NCI-H2227 (cell line): ENCODE results near the gene GRM8.

ENCODE experiments used
- DNase-seq: peaks from one replicate; lab custom pipeline; 2025; ENCODE audit not compliant: unreplicated experiment; lab: John Stamatoyannopoulos, UW

The GRM8 gene

DNA sequence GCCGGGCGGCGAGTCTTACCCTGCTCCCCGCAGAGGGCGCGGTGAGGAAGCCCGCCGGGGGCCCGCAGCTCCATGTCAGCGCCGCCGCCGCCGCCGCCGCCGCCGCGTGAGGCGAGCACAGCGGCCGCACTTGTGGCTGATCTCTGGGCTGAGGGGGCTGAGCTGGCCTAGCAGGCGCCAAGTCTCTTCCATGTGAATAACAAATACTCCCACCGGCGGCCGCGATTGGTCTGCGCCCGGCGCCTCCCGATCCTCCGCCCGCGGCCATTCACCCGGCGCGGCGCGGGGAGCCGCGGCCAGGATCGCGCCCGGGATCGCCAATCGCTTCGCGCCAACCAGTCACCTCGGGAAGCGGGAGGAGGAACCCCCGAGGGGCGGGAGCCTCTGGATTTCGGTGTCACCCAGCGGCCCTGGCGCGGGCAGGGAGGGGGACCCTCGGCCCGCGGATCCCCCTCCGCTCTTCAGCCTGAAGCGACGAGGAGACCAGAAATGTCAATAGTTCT lies at the start of gene GRM8:
Gene GRM8 (minus strand): TSS at position 164 of the 503 bp plus-strand sequence.
- DNase-seq, result peak; percentile 82

DNA sequence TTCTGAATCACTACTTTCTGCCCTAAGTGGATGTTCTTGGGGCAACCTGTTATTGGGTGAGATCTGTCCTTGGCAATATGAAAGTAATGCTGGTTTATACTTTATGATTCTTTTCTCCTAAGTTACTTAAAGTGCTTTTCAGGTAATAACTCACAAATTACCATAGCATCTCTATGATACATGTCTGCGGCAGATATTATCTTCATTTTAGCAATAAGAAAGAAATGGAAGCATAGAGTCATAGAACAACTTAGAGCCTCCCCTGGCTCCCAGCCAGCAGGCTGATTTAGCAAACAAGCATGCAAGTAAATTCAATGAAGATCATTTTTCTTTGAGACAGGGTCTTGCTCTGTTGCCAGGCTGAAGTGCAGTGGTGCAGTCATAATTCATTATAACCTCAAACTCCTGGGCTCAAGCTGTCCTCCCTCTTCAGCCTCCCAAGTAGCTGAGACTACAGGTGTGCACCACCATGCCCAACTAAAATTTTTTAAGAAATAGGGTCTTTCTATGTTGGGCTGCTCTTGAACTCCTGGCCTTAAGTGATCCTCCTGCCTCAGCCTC lies 38.1 kb upstream of the GRM8 start:
- no peak for DNase-seq

- DNase-seq, result no peak
Observed at GRCh38 chr7:127290116-127290655, 37.4 kb upstream of the GRM8 start.

- no peak for DNase-seq
Observed at GRCh38 chr7:127287133-127287532, 34.4 kb upstream of the GRM8 start.

GRCh38 chr7:127270093-127270492 lies 17.4 kb upstream of the GRM8 start:
- no peak for DNase-seq

DNA sequence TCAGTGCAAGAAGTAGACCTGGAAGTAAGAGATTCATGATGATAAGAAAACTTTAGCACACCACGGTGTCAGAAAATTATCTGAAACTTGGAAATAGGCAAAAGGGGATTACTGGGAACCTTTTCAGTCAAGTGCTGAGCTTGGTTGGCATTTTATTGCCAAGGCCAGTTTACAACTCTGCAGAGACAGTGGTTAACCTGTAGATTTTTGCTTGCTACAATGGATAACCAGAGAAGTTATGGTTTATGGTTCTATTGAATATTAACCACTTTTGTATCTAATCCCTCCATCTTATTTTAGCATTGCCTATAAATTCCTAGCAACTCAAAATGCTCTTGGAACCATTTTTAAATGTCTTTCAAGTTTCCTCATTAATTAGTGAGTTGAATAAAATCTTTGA lies 13.3 kb upstream of the GRM8 start:
- no peak for DNase-seq

GRCh38 chr7:127264219-127264618 lies 11.5 kb upstream of the GRM8 start:
- DNase-seq, result no peak

DNA sequence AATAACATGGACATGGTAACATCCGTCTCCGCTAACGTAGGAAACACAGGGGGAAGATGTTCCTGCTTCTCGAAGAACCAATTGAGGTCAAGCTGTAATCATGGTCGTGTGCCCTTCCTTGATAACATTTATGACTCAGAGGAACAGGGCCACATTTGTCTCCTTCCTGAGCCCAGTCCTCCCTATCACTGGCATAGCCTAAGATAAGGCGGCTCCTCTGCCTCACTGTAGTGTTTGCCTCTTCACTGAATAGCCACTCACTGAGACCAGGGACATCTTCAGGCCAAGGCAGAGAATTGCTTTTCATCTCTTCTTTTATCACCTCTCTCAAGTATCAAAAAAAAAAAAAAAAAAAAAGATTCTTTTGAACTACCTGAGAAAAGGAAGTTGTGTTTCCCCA lies 5.4 kb upstream of the GRM8 start:
- no peak for DNase-seq

- no peak for DNase-seq
Observed at GRCh38 chr7:127257086-127257485, 4.3 kb upstream of the GRM8 start.

DNA sequence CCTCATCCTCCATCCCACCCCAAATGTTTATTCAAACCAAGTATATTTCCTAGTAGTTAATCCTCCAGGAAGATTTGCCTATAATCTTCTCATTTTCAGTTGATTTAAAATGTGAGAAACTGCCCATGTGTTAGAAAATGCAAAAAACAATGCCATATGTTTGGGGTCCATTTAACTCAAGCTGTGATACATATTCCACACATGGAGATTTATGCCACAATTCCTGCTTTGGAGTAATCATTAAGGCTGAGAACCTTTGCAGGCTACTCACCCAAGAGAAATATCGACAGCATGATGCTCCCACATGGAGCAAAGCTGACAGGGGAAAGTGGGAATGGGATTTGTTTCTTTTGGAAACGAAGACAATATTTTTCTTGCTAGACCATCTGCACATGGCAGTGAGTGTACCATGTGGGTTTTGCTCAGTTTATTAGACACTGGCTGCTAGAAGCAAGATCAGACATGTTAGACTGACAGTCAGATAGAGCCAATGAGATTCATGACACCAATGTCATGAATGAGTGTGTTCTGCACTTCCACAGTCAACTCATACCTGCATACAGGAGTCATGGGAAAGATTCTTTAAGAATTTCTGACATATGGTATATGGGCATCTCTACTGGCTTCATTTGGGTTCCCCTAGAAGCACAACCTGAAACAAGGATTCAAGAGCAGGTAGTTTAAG lies 3.4 kb upstream of the GRM8 start:
- no peak for DNase-seq

GRCh38 chr7:127254163-127254684 lies 1.5 kb upstream of the GRM8 start:
- no peak for DNase-seq

DNA sequence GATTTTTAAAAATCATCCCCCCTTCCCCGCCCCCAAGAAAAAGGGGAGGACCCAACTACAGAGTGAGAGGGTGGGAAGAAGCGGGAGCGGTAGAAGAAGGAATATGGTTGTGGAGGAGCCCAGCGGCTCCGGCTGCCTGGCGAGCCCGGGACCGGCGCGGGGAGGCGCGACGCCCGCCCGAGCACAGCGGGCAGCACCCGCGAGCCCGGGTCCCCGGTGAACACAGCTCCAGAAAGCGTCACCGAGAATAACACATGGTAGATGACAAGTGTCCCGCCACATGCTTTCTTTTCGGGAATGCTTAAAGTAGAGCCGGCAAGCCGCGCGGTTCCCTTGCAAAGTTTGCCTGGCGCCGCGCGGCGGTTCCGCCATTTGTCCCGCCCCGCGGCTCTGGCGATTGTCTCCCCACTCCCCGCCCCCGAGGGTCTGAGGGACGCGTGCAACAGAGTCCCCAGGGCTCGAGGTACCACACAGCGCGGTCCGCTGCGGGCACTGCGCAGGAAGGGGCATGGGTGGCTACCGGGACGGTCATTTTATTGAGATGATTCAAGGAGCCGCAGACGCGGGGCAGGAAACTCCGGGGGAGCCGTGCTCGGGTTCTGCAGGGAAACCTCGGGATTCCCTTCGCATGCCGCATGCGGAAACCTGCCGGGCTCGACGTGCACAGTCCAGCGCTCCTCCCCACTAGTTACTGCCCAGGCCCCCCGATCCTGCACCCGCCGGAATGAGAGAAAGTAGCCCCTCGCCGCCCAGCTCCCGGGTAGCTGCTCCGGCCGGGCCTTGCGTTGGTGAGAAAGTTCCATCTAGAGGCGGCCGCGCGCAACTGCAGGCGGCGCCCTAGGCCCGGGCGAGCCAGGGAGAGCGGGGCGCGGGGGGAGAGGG lies 781 bp upstream of the GRM8 start:
- DNase-seq, result peak; percentile 83

- no peak for DNase-seq
Observed at GRCh38 chr7:127252377-127252713, 396 bp downstream of the GRM8 start.

DNA sequence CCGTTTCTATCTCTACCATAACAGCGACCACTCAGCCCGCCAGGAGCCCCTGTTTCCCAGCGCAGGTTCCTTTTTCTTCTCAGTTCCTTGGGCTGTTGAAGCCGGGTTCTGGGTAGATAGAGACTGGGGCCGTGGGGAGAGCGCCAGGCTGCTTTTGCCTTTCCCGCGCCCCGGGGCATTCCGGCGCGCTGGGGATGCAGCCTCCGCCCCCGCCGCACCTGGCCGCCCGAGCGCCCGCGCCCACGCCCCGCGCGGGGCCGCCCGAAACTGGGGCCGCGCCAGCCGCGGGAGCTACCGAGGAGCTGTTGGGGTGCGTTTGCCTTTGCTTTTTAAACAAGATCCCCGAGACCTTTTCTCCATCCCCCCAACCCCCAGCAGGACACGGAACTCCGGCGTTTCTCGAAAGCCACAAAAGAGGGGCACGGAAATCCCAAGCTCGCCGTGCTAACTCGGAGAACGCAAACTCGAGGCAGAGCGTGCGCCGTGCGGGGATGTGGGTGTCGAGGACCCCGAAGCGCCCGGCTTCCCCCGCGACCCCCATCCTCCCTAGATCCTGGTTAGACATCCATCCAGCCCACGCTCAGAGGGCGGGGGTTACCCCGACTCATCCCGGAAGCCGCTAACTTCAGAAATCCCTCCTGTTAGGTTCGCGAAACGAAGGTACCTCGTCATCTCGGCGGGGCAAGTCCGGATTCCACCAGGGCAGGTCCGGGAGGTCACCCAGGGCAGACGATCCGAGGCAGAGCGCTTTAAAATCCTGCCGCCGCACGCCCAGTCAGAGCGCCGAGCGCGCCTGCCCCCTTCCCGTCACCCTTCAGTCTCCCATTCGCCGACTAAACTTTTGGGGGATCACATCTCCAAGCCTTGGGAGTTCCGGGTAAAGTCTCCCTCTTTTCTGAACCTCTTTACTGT lies 1.0 kb downstream of the GRM8 start:
- peak; percentile 18 for DNase-seq

GRCh38 chr7:127251036-127251464 lies 1.7 kb downstream of the GRM8 start:
- DNase-seq, result no peak

- DNase-seq, result no peak
Observed at GRCh38 chr7:127250312-127251035, 2.3 kb downstream of the GRM8 start.

DNA sequence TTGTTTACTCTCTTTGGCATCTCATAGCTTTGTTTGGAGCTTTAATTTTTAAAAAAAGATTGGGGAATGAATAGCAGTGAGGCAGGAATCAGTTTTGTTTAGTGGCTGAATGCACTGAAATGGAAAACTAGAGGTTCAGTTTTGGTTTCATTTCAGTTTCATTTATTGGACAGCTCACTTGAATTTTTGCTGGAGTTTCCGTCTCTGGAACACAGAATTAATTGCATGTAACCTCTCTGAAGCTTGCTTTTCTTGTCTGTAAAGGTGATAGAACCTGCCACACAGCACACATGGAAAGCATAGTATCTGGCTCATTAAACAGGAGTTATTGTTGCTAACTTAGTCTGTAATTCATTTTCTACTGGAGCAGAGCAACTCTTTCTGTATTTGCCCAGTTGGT lies 7.1 kb downstream of the GRM8 start:
- DNase-seq, result no peak

- DNase-seq, result peak; percentile 36
Observed at GRCh38 chr7:127245002-127245401, 7.7 kb downstream of the GRM8 start.

DNA sequence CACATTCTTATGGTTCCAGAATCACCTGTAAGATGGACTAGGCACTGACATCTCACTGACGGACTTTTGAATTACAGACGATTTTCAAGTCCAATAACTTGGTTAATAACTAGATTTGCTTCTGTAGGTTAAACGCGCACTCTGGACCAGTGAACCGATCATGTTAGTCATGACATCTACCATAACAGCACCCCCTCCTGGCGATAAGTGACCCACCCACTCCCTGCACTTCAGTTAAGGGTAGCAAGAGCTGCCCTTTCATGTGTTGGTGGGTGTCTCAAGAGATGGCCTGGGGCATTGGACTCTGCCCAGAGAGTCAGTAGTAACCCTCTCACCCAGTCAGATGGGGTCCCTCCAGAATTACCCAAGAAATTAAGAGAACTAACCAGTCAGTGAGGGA lies 12.9 kb downstream of the GRM8 start:
- no peak for DNase-seq

- DNase-seq, result no peak
Observed at GRCh38 chr7:127233630-127234029, 19.1 kb downstream of the GRM8 start.
